HG02852 (cell line): Measurements from ENCODE around the gene C10orf120.

Experiments
- ATAC-seq: cut with Tn5 transposase; IDR thresholded peaks from one replicate; pipeline ENCODE4 v1.9.1; 2021; ENCODE audit warnings: mild to moderate bottlenecking, moderate library complexity; ENCODE audit not compliant: unreplicated experiment

The C10orf120 gene

DNA sequence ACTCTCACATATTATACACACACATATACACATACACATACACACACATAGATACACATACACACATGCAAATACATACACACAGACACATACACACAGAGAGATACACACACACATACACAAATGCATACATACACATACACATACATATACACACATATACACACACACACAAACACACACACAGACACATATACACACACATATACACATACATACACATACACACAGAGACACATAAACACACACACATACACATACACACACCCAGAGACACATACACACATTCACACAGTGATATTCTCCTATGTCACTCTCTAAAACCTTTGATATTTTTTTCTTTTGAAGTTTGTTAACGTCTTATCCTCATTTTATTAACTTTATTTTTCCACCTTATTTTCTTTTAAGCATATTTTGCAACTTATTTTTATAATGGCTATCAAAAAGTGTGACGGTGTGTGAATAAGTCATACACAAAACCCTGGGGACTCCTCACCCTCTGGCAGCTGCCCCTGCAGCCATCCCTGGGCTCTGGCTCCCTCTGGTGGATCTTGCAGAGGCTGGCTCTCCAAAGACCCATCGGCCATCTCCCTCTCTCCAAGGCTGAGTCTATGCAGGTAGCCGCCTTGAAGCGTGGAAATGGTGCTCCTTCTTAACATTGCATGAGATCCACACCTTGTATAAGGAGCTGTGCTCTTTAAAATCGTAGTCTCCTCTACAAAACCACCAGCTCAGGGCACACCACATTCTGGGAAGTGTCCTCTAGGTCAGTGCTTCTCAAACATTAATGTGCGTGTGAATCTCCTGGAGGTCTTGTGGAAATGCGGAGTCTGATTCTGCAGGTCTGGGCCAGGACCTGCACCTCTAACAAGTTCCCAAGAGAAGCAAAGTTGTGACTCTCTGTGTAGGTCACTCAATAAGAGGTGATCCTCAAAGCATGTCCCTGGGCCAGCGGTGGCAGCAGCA is 4.1 kb upstream of the C10orf120 start:
- no peak for ATAC-seq

DNA sequence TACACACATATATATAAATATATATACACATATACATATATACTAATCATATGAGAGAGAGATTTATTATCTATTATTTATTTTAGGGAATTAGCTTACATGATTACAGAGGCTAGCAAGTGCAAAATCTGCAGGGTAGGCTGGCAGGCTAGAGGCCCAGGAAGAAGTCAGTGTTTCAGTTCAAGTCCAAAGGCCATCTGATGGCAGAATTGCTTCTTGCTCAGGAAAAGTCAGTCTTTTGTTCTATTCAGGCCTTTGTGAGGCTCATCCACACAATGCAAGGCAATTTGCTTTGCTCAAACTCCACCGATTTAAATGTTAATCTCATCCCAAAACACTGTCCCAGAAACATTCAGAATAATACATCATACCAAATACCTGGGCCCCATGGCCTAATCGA is 2.6 kb upstream of the C10orf120 start:
- no peak for ATAC-seq

DNA sequence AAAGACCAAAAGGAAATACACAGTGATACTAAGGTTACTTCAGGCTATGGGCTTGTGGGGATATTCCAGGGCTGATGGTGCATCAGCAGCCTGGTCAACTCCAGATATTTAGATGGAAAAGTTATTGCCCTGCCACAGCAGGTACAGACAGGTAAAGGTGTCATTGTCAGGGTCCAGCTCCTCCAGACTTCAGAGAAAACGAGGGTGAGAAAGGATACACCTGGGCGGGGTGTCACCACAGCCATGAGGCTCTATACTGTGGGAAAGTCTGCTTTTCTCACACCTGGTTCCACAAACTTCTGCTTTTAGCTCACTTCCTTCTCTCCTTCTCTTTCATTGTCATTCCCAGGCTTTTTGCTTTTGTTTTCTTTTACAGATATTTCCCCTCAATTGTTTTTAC is 2.0 kb upstream of the C10orf120 start:
- ATAC-seq, result no peak

DNA sequence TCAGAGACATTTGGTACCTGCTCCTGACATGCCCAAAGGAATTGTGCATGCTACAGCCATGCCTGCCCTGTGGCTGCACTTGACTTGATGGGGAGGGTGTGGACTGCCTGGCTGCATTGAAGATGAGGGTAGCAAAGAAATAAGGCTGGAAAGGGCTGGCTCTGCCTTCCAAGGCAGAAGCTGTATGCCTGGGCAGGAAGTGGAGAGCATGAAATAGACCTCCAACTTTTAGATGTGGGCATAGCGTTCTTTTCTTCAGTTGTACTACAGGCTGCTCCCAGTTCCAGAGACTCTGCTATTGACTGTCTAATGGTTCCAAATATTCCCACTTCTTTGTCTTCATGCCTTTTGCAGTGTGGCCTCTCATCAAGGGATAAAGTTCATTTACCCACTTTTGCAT is 3.0 kb downstream of the C10orf120 start:
- ATAC-seq, result no peak

DNA sequence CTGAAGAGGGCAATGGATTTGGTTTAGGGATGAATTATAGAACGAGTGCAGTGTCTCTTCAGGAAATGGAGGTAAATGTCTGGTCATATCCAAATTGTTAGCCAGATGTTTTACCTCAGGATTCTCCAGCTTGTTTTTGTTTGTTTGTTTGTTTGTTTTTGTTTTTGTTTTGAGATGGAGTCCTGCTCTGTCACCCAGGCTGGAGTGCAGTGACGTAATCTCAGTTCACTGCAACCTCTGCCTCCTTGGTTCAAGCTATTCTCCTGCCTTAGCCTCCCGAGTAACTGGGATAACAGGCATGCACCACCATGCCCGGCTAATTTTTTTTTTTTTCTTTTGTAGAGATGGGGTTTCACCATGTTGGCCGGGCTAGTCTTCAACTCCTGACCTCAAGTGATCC is 6.9 kb downstream of the C10orf120 start:
- no peak for ATAC-seq

DNA sequence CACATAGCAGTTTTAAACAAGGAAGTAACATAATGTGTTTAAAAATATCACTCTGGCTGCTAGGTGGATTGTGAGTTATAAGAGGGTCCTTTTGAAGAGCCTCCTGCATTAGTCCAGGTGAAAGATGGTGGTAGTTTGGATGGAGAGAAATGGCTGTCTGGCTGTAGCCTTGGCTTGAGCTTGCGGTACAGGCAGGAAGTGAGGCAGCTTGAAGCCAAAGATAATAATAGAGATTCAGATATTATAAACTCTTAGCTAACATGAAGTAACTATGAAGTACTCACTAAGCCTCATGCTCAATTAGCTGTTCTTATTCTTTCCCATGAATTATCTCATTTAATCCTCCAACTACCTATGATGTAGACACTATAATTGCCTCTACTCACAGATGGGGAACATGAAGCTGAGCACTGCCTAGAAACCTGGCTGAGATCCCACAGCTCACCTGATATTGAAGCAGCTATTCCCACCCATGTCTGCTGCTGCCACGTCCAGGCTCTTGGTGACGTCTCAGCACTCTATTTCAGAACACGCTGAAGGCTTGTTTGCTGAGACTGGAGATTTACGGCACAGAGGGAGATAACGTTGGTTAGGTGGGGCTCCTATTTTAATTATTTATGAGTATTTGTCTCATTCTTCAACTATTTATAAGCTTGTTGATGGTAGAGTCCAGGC is 10.4 kb downstream of the C10orf120 start:
- ATAC-seq, result no peak

DNA sequence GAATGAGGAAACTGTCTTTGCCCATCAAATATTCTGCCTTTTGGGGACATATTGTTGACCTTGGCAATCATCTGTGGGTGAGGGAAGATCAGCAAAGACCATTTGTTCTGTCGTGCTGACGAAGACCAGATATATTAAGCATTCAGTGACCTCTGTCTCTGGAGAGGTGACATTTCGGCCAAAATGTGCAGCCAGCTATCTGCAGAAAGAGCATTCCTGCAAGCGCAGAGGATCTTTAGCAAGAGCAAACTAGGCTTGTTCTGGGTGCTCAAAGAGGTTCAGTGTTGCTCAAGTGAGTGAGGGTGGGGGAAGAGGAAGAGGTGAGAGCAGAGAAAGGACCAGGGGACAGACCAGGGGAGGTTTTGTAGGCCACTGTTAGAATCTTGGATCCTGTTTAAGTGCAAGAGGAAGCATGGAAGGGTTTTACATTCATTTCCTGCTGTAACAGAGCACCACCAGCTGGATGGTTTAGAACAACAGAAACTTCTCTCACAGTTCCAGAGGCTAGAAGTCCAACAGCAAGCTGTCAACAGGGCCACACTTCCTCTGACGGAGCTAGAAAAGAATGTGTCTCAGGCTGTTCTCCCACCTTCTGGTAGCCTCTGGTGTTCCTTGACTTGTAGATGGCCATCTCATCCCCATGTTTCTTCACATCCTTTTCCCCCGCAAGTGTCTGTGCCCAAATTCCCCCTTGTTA is 11.2 kb downstream of the C10orf120 start:
- ATAC-seq, result no peak

DNA sequence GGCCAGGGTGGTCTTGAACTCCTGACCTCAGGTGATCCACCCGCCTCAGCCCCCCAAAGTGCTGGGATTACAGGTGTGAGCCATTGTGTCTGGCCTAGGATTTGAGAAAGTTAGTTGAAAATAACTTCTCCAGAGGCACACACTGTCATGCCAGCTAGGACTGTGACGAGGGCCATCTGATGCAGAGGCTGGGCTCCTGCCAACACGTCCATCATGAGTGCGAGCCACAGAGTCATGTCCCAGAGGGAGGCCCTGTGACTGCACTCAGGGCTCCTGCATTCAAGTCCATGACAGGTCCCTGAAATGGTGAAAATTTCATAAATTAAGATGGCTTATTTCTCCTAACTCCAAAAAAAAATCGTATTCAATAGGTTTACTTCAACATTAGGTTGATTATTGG is 17.1 kb downstream of the C10orf120 start:
- no peak for ATAC-seq

DNA sequence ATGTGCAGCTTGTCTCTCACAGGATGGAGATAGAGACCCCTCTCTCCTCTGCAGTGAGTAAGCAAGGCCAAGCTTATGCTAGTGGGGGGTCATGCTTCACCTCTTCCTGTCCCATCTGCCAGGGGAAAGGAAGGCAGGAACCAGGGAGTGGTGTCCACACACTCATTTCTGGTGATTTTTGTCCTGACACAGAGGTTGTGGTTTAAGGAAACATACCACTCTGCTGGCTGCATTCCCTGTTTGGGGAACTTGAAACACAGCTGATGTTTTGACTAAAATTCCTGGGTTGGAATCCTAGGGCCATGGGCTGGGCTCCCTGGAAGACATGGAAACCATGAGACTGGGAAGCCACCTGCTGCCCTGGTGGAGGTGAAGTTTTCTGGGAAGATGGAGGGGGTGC is 21.4 kb downstream of the C10orf120 start:
- ATAC-seq, result no peak

DNA sequence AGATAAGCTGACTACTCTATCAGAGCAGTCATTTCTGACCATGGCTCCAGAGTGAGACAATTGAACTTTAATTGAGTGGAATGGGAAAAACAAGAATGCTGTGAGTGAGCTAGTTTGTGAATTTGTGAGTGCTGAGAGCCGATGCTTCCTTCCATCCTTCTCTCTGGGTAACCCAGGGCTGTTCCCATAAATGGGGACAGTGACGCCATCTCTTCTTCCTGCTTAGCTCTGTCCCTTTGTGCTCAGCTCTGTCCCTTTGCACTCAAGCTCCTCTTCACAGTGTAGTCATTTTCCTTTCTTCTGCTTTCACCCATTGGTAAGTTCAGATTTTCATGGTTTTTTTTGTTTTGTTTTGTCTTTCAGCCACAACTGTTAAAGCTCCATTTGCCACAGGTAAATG is 24.4 kb downstream of the C10orf120 start:
- ATAC-seq, result no peak

DNA sequence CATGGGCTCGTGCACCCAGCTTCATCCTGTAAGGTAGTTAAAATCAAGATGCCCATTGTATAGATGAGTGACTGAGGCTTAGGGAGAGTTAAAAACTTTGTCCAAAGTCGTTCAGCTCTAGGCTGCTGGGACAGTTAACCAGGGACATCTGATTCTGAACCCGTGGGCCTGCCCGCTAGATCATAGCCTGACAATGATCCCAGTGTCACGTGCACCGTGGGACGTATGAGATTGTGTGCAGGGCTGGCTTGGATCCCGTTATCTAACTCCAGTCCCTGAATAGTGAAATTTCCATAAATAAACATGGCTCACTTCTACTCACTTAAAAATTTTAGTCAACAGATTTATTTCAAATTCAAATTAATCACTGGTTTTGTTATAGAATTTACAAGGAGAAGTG is 24.9 kb downstream of the C10orf120 start:
- no peak for ATAC-seq

DNA sequence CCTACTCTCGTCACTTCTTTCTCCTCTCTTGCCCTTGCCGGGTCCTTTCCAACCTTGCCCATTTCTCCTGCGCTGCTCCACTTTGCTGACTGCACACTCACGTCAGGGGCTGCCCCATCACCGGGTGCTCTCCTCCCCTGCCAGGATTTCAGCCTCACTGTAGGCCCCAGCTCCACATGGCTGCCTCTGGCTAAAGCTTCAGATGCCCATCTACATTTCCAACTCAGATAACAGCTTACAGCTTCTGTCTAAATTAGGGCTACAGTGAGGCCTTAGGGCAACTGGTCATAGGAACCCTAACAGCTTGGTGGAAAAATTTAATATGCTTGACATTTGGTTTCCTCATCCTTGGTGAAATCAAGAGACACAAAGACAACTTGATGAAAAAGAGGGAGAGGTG is 25.9 kb downstream of the C10orf120 start:
- ATAC-seq, result no peak

DNA sequence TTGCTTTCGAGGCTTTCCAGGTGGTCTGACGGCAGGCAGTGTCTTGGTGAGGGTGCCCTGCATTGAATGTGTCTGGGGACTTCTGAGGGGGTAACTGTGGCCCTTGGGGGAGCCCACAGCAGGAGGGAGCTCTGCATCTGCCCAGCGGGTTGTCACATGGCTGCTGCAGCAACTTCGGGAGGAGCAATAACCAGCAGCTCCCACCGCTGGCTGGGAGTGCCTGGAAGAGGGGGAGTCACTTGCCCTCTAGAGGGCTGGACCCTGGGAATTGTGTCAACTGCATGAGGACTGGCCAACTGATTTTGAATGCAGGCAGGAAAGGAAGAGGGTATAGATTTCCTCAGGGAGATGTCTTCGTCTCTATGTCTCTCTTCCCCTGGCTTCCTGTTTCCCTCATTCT is 26.4 kb downstream of the C10orf120 start:
- ATAC-seq, result no peak

DNA sequence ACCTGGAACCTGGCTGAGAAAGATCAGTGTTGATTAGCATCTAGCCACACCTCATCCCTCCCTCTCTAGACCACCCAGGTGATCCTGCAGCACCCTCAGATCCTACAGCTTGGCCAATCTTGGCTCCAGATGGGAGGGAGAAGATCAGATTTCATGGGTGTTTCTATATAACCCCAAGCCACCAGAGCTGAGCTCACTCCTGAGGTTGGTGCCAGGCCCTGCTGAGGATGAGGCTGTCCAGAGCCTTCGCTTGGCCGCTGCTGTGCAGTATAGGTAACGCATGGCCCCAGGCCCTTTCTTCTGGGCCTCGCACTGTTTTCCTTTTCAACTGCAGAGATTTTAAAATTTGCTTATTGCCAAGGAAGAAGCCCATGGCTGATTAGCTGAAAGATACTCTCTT is 27.0 kb downstream of the C10orf120 start:
- ATAC-seq, result no peak

DNA sequence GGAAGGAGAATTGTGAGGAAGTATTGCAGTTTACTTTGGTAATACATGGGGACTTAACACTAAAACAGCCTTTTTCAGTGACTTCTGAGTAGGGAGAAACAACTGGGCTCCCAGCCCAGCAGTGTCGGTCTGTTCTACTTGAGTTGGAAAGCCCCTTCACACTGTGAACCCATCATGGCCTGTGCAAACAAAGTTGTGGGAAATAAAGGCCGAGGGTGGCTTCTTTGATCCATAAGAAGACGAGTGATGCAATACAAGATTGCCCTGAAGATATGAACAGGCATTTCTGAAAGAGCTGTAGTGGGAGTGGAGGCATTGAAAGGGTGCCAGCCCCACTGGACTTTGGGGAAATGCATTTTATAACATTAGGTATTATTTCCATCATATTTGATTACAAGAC is 28.3 kb downstream of the C10orf120 start:
- ATAC-seq, result no peak

DNA sequence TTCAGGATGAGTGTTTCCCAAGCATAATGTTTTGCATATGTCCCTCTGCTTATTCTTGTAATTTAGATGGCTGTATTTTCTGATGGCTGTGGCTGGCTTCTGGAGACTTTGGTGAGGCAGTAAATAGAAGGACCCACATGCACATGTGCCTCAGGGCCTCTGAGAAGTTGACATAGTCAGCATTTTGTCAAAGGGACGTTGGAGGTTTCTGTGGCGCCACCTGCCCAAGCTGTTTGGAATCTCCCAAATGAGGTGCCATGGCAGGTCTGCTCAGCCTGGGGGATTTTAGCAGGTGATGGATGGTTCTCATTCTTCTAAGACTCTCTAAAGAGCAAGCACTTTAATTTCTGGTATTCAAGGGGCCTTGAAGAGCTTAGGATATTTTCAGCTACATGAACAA is 29.8 kb downstream of the C10orf120 start:
- ATAC-seq, result no peak

DNA sequence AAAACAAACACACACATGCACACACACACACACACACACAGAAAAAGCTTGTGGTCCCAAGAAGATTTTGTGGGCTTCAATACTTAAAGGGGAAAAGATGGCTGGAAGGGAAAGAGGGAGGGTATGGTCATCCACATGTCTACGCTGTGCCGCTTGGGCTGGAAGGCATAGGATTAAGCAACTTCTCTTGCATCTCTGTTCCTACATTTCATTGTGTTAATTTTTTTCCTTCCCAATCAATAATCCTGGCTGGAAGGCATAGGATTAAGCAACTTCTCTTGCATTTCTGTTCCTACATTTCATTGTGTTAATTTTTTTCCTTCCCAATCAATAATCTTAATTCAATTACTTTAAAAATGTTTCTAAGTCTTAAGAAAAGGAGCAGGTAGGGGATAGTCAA is 30.6 kb downstream of the C10orf120 start:
- no peak for ATAC-seq

DNA sequence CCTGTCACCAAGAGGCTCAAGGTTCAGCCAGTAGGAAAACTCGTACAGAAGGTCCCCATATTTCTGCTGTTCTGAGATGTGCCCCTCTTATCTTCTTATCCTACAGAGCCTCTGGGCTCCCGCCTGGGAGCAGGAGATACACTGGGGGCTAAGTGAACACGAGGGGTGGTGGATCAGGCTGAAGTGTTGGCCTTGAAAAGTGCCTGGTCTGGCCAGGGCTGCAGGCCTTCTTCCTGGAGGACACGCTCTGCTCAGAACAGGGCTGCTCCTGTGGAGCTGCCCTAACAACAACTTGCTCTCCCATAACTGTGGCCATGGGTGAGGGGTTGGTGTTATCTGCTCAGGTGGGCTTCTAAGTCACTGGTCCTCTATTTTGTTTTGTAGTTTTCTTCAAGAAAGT is 33.7 kb downstream of the C10orf120 start:
- ATAC-seq, result no peak

DNA sequence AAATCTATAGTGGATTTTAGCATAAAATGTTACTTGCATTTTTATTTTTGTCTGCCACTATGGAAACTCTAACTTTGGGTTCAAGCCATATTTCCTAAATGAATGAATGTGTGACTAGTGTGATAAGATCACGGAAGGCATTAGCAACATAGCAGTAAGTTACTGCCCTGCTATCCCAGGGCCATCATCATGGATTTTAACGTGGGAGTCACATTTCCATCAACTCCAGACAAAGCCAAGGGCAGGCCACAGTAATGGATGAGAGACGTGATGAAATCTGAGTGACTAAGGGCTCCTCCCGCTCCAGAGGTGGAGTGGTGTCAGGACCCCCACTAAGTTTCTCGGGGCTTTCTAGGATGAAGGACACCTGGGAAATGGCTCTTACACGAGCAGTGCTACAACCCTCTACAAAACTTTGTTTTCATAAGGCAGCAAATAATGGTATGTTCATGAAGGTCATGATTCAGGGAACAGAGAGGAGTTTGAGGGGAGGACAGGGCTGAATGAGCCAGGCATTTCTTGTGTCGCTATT is 34.3 kb downstream of the C10orf120 start:
- no peak for ATAC-seq

DNA sequence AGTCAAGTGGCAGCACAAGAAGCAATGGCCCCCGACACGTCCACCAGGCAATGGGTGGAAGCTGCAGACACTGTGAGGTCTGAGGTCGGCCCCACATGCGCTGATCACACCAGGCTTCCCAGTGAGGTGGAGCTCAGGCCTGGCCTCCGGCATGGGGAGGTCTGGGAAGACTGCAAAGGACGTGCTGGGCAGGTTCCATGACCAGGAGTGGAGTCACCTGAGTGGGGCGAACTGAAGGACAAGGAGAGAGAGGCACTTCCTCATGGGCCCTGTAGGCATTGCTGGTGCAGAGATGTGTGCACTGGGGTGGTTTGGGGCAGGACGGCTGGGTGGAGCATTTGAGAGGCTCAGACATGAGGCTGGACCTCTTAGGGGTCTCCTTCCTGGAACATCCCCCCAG is 35.1 kb downstream of the C10orf120 start:
- ATAC-seq, result no peak

DNA sequence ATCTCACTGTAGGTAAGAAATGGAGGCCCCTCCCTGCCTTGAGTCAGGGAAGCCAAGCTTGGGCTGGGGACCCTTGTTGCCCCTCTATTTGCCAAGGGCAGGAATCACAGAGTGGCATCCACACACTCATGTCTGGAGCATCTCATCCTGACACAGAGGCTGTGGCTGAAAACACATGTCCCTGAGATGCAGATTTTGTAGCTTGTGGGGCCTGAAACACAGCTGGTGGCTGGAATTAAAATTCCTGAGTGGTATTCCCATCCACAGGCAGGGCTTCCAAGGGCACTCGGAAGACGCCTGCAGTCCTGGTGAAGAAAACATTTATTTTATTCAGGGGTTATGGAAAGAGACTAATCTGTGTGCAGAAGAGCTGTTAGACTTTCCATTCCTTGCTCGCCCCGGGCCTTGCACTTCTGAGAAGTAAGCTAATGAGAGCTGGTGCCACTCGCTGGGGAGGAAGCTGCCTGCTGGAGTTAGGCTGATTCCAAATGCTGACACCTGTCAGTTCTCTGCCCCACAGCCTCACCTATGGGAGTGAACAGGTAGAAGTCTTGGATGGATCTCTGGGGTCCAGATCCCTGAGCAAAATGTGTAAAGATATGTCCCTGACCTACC is 36.0 kb downstream of the C10orf120 start:
- ATAC-seq, result no peak
